ENCODE measurements around the gene PACS2. TPM values are rescaled to one million over a fixed set of nuclear protein-coding genes. Genes with fewer than 3 reads are reported as not detected.

The PACS2 gene
- total RNA-seq, 1 donor from 2014 or later, result 22.5 TPM

DNA sequence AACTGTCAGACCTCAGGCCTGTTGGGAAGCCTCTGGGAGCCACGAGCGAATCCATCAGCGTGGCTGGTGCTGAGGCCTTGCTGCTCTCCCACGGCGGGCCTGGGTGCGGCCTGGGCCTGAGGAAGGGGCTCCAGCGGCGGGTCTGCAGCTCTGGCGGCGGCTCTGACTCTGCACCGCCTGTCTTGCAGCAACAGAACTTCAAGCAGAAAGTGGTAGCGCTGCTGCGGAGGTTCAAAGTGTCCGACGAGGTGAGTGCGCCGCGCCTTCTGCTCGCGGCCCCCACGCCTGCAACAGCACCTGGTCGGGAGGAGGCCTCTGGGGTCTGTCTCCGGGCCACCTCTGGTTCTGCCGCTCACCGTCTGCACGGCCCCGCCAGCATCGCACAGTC, 55.1 kb downstream of the PACS2 start:
- Histone ChIP-seq H3K79me2 (ENCODE audit: low read depth) (no peaks in the 10 kb centered on the region), H3K36me3 (no peaks in the 10 kb centered on the region), H3K27ac (no peak overlapping the region), H3K9me3 (ENCODE audit: low read depth) (no peaks in the 10 kb centered on the region), H3K9ac (no peak overlapping the region), H3K4me3 (no peak overlapping the region), H3F3A (ENCODE audit: low read depth) (peaks cover 5% of the 10 kb centered on the region), H3K4me1 (no peaks in the 10 kb centered on the region), H2AFZ (replicated peaks) (no peak overlapping the region), H4K20me1 (ENCODE audit: low read depth) (peaks cover 4% of the 10 kb centered on the region), H3K27me3 (no peaks in the 10 kb centered on the region), H3K4me2 (no peak overlapping the region)
- H3K36me3 Mint-ChIP-seq, result peaks cover 19% of the 10 kb centered on the region
- H3K27me3 Mint-ChIP-seq (ENCODE audit: insufficient read depth, low read depth), result peaks cover 7% of the 10 kb centered on the region
- H3K4me3 Mint-ChIP-seq, result no peak overlapping the region
- DNase-seq (ENCODE audit: low spot score), result no peak
- TF ChIP-seq EZH2phosphoT487 (IDR thresholded peaks at IDR 0.05) (no peak), EZH2 (IDR thresholded peaks at IDR 0.05) (no peak)
- TF ChIP-seq, protein P1, sequence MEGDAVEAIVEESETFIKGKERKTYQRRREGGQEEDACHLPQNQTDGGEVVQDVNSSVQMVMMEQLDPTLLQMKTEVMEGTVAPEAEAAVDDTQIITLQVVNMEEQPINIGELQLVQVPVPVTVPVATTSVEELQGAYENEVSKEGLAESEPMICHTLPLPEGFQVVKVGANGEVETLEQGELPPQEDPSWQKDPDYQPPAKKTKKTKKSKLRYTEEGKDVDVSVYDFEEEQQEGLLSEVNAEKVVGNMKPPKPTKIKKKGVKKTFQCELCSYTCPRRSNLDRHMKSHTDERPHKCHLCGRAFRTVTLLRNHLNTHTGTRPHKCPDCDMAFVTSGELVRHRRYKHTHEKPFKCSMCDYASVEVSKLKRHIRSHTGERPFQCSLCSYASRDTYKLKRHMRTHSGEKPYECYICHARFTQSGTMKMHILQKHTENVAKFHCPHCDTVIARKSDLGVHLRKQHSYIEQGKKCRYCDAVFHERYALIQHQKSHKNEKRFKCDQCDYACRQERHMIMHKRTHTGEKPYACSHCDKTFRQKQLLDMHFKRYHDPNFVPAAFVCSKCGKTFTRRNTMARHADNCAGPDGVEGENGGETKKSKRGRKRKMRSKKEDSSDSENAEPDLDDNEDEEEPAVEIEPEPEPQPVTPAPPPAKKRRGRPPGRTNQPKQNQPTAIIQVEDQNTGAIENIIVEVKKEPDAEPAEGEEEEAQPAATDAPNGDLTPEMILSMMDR (IDR thresholded peaks at IDR 0.05), result no peak
- no peaks in the 10 kb centered on the region for H3K4me1 Mint-ChIP-seq
- H3K9me3 Mint-ChIP-seq, result peaks cover 10% of the 10 kb centered on the region
- H3K27ac Mint-ChIP-seq, result no peak overlapping the region

DNA sequence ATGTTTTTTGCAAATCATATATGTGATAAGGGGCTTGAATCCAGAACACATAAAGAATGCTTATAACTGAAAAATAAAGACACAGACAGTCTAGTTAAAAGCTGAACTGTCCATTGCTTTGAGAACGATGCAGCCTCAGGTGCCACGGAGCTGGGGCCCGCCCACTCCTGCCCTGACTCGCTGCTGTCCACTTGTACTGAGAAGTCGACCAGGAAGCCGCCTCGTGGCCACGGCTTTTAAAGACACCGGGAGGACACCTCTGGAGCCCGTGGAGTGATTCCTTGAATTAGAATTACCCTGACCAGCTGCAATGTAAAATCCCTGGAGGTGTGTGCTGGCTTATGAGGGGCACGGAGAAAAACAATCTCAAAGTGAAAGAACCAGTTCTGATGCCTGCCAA, 59.8 kb downstream of the PACS2 start:
- no peak for TF ChIP-seq EZH2phosphoT487 (IDR thresholded peaks at IDR 0.05)
- TF ChIP-seq EZH2 (IDR thresholded peaks at IDR 0.05), result no peak
- TF ChIP-seq, protein P1 (IDR thresholded peaks at IDR 0.05), result no peak
- peaks cover 26% of the 10 kb centered on the region for H3K36me3 Mint-ChIP-seq
- H3K9ac ChIP-seq, result no peak overlapping the region
- H3K9me3 Mint-ChIP-seq, result peaks cover 10% of the 10 kb centered on the region
- H2AFZ ChIP-seq (replicated peaks), result no peak overlapping the region
- H3F3A ChIP-seq (ENCODE audit: low read depth), result peaks cover 5% of the 10 kb centered on the region
- no peaks in the 10 kb centered on the region for H3K36me3 ChIP-seq
- H3K4me1 ChIP-seq, result no peaks in the 10 kb centered on the region
- H3K4me3 ChIP-seq, result no peak overlapping the region
- no peak overlapping the region for H3K27ac Mint-ChIP-seq
- H3K79me2 ChIP-seq (ENCODE audit: low read depth), result no peaks in the 10 kb centered on the region
- DNase-seq (ENCODE audit: low spot score), result no peak
- no peak overlapping the region for H3K27ac ChIP-seq
- H3K4me1 Mint-ChIP-seq, result peaks cover 2% of the 10 kb centered on the region
- peaks cover 4% of the 10 kb centered on the region for H4K20me1 ChIP-seq (ENCODE audit: low read depth)
- no peak overlapping the region for H3K4me3 Mint-ChIP-seq
- H3K9me3 ChIP-seq (ENCODE audit: low read depth), result no peaks in the 10 kb centered on the region
- no peak overlapping the region for H3K4me2 ChIP-seq
- no peaks in the 10 kb centered on the region for H3K27me3 ChIP-seq
- peaks cover 5% of the 10 kb centered on the region for H3K27me3 Mint-ChIP-seq (ENCODE audit: insufficient read depth, low read depth)

DNA sequence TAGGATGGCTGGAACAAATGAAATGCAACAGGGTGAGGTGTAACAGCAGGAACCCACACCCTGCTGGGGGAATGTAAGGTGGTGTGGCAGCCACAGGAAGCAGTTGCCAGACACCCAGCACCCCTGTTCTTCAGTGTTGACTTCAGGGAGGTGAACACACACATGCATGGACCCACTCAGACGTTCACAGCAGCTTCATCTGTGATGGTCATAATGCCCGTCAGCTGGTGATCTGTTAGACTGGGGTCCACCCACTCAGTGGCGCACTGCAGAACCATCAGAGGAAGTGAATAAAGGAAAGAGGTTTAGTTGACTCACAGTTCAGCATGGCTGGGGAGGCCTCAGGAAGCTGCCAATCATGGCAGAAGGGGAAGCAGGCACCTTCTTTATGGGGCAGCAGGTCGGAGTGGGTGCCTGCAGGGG, 61.1 kb downstream of the PACS2 start:
- no peak overlapping the region for H3K4me2 ChIP-seq
- peaks cover 5% of the 10 kb centered on the region for H3K27me3 Mint-ChIP-seq (ENCODE audit: insufficient read depth, low read depth)
- peaks cover 4% of the 10 kb centered on the region for H4K20me1 ChIP-seq (ENCODE audit: low read depth)
- no peaks in the 10 kb centered on the region for H3K4me1 ChIP-seq
- H3K9me3 Mint-ChIP-seq, result peaks cover 10% of the 10 kb centered on the region
- no peak for DNase-seq (ENCODE audit: low spot score)
- H3K36me3 ChIP-seq, result no peaks in the 10 kb centered on the region
- peaks cover 2% of the 10 kb centered on the region for H3K4me1 Mint-ChIP-seq
- no peak overlapping the region for H2AFZ ChIP-seq (replicated peaks)
- H3F3A ChIP-seq (ENCODE audit: low read depth), result peaks cover 1% of the 10 kb centered on the region
- TF ChIP-seq, protein P1 (IDR thresholded peaks at IDR 0.05), result no peak
- TF ChIP-seq EZH2phosphoT487 (IDR thresholded peaks at IDR 0.05) (no peak), EZH2 (IDR thresholded peaks at IDR 0.05) (no peak)
- no peaks in the 10 kb centered on the region for H3K27me3 ChIP-seq
- H3K79me2 ChIP-seq (ENCODE audit: low read depth), result no peaks in the 10 kb centered on the region
- no peaks in the 10 kb centered on the region for H3K9me3 ChIP-seq (ENCODE audit: low read depth)
- H3K27ac Mint-ChIP-seq, result peak overlapping the region; percentile 67
- H3K9ac ChIP-seq, result no peak overlapping the region
- no peak overlapping the region for H3K4me3 Mint-ChIP-seq
- H3K36me3 Mint-ChIP-seq, result peaks cover 25% of the 10 kb centered on the region
- no peak overlapping the region for H3K4me3 ChIP-seq
- no peak overlapping the region for H3K27ac ChIP-seq
